Inflammatory macrophage treated with lipopolysaccharide for 4 hours (primary cell): ENCODE data around the gene RNF144B.
"Not testable (repeated sequence)": the region's sequence is repeated elsewhere in the genome, so short reads cannot be mapped to it uniquely, and the experiment has no call there.

Experiments
- DNase-seq: peaks from one replicate; pipeline ENCODE4 v3.0.0-alpha.2; 2020

RNF144B gene

DNA sequence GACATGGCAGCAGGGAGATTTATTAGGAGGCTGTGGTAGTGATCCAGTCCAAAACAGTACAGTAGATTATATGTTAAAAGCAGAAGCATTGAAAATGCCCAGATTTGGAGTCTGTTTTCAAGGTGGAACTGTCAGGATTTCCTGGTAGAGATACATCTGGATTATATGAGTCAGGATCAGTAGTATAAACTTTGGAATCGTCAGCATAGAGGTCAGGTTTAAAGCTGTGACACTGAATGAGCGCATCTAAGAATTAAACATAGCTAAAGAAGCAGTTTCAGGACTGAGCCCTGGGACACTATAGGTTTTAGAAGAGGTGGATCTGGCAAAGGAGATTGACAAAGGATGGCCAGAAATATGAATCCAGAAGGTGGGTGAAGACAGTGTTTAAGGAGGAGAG is 60.4 kb downstream of the RNF144B start:
- no peak for DNase-seq

DNA sequence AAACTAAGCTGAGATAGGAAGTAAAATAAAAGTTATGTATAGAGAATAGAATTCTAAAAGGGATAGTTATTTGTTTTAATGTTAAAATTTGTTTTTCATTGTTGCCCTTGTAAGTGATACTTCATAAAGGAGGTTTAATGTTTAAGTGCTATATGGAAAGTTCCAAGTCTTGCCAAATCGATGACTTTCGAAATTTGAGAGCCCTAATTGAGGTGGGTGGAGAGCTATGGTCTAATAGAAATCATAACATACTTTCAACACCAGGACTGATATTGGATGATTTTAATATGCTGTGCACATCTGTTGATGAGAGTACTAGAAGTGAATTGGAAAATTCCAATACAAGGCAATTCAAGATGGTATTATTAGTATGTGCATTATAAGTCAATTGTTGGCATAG is 64.6 kb downstream of the RNF144B start:
- peak; percentile 62 for DNase-seq

DNA sequence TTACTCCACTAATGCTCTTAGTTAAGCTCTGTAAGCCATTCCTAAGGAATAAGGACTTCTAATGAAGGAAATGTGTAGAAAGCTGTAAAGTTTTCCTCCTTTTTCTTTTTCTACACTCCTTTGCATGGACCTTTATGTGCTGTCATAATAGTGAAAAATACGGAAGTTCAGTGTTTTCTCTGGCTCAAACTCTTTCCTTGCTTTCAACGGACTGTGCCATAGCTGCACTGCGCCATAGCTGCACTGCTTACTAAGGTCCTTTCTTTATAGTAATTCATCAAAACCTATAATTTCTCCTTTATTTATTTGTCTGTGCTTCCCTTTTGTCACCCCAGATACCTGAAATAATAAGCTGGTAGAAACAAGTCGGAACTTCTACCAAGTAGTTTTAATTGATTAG is 67.3 kb downstream of the RNF144B start:
- no peak for DNase-seq

DNA sequence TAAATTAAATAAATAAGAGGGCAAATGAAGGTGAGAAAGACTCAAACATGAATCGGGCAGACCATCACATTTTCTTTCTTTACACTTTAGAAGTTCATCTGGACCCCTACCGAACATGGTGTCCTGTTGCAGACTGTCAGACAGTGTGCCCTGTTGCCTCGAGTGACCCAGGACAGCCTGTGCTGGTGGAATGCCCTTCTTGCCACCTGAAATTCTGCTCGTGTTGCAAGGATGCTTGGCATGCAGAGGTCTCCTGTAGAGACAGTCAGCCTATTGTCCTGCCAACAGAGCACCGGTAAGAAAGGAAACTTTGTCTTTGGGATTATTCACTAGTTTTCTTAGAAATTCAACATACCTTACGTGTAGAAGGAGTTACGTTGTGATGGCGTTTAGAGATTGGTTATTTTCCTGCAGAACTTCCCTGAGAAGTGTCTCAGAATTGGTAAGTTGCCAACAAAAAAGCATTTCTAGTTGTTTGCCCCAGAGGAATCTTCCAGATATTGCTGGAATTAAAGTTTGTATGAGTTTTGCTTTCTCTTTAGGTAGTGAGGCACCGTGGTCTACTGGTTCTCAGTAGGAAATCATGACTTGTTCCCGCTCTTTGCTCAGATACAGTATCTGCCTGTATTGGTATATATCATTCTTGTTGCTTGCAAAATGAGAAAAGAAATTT is 70.1 kb downstream of the RNF144B start:
- no peak for DNase-seq

DNA sequence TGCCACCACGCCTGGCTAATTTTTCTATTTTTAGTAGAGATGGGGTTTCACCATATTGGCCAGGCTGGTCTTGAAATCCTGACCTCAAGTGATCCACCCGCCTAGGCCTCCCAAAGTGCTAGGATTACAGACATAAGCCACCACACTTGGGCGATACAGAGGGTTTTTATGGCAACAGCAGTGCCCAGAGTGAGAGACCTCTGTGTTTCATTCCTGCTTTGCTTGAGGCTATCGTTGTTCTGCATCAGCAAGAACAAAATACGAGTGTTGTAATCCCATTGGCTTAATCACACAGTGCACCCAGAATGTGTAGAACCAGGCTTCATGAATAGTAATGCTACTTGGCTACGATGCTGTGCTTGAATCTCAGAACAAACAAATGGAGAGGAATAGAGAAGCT is 70.9 kb downstream of the RNF144B start:
- DNase-seq, result not testable (repeated sequence)

DNA sequence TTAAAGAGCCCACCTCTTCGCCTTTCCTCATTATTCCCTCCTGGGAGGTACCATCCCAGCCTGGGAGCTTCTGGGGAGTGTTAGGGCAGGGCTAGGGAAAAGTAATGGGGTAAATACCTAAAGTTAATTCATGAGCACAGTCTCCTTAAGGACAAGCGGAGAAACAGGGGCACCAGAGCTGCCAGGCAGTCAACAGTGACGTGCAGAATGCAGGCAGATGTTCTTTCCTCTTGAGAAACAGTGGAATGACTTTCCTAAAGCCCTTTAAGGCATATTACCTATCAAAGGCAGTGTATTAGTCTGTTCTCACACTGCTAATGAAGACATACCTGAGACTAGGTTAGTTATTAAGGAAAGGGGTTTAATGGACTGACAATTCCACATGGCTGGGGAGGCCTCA is 76.3 kb downstream of the RNF144B start:
- DNase-seq, result no peak

DNA sequence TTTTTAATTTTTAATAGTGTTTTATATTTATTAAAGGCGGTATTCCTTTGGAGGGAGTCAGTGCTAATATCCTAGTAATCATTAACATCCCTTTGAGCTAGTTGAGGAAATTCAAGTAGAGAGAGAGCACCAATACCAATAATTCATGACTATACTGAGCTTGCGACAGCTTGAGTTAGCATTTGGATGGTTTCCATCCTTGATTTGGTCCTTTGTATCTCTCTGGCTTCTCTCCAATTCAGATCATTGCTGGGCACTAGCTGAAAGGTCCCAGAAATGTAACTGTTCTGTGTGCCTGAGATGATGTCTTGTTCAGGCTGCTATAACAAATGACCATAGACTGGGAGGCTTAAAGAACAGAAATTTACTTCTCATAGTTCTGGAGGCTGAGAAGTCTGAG is 77.0 kb downstream of the RNF144B start:
- no peak for DNase-seq

DNA sequence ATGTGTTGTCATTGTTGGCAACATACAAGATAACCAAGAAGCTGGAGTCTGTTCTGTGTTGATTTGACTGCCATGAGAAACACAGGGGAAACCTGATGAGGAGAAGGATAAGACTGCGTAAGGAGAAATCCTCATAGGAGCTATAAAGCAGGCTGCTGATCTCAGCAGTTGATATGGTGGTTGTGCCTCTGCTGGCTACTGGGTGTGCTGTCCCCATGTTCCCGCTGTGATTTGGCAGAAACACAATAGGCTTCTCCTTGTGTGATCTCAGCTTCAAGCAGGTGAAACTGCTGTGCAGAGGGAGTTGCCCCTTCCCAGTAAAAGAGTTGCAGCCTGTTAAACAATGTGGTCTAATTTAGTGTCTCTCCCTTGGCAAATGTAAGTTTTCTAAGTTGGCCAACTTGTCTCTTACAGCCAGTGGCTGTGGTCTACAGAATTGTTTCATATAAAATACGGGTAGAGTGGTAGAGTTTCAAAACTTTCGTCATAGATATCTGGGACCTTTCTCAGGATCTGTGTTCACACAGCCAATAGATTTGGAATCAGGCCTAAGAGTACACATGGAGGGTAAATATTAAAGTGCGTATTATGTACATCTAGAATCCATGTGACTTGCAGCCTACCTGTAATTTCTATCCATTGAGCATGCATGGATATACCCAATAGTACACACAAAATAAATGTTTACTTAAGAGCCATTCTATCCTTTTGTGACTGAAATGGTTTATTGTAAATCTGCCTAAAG is 78.4 kb downstream of the RNF144B start:
- no peak for DNase-seq

DNA sequence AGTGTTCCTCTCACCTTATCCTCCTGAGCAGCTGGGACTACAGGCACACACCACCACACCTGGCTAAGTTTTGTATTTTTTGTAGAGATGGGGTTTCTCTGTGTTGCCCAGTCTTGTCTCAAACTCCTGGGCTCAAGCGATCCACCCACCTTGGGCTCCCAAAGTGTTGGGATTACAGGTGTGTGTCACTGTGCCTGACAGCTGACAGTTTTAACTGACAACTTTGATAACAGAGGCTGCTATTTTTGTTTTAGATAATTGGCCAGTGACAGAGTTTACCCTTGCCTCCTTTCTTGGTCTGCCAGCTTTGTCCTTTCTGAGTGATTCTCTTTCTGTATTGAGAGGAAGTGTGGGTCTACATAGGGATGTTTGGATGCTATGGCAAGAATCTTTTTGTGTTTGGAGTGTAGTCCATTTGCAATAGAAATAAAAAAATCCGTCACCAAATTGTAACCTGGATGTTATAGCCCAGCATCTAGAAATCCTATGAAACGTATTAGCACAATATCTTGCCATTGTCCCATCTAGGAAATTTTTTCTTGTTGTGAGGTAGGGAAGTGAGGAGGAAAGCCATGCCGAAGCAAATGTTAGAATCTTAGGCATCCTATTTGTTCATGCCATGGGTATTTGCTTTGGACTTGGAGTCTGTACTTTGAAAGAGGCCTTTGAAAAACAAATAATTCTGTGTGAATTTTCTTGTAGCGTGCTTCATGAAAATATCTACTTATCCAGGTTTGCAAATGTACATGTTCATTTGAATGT is 80.8 kb downstream of the RNF144B start:
- no peak for DNase-seq

DNA sequence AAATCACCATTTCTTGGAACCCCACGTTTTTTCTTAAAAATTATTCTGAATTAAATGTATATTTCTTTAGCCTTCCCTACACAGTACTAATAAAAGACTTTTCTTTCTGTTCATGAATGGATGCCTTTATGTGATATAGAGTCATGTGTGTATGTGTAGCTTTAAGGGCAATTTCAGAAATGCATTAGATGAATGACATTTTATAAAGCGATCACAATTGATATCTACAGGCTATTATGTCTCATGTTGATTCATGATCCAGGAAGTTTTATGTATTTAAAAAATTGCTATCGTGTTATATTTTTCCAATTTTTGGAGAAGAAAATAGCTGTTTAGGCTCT is 81.3 kb downstream of the RNF144B start:
- DNase-seq, result no peak

DNA sequence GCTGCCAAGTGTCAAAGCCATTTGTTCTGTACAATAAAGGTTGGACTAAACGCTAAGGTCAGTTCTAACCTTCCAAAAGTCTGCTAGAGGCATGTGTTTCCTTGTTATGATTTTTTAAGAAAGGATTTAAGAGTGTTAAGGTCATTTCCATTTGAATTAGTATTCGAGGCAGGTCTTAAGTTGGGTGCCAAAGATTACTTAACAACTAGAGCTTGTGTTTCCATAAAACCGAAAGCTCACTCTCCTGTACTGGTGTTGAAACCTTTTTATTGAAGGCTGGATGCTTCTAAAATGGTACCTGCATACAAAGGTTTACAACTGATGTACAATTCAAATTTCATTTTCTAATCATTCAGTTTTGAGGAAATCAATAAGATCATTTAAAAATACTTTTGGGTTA is 82.4 kb downstream of the RNF144B start:
- no peak for DNase-seq

DNA sequence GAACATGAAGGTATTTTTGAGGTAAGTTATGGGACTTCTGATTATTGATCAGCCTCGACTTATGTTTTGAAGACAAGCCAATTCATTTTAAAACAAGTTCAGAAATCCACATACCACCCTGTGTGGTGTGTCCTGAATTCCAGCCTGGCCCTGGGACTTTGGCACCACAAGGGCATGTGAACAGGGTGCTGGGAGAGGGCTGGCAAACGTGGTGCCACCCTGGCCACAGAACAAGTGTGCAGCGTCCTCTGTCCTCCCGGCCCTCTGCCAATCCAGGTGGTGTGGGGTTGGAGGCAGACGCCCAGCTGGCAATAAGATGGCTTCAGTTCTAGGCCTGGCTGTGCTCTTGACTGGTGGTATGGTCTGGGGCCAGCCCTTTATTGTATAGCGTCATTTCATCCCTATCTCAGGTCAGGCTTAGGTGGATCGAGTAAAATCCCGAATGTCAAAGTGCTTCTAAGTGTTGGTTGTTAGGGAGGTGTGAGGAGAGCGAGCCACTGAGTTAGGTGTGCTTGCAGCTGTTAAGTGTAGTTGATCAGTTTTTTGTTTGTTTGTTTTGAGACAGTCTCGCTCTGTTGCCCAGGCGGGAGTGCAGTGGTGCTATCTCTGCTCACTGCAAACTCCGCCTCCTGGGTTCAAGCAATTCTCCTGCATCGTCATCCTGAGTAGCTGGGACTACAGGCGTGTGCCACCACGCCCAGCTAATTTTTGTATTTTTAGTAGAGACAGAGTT is 84.2 kb downstream of the RNF144B start:
- DNase-seq, result no peak

DNA sequence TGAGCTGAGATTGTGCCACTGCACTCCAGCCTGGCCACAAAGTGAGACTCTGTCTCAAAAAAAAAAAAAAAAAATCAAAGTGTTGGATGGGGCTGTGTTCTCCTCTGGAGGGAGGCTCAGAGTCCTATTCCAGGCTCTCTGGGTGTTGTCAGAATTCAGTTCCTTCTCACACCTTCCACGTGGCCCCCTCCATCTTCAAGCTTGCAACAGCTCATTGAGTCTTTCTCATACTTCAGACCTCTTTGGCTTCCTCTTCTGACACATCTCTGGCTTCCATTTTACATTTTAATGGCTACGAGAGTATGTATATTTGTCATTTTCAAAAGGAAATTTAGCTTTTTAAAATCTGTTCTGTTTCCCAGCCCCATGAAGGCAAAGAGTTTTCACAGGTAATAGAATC is 85.8 kb downstream of the RNF144B start:
- DNase-seq, result peak; percentile 52

DNA sequence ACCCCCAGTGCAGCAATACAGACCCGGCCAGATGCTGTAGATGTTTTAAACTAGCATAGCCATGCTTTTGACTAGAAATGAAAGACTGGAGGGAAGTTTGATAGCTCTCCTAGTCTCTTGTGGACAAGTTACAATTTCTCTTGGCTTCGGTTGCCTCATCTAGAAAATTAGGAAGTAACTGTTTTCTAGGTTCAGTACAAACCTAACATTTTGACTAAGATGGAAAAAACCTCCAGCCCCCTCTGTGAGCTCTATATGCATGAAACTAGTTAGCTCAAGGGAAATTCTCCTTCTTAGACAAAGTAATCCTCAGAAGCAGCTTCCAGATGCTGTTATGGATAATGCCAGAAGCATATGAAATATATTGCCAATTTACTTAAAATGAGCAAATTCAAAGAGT is 86.6 kb downstream of the RNF144B start:
- DNase-seq, result peak; percentile 74

DNA sequence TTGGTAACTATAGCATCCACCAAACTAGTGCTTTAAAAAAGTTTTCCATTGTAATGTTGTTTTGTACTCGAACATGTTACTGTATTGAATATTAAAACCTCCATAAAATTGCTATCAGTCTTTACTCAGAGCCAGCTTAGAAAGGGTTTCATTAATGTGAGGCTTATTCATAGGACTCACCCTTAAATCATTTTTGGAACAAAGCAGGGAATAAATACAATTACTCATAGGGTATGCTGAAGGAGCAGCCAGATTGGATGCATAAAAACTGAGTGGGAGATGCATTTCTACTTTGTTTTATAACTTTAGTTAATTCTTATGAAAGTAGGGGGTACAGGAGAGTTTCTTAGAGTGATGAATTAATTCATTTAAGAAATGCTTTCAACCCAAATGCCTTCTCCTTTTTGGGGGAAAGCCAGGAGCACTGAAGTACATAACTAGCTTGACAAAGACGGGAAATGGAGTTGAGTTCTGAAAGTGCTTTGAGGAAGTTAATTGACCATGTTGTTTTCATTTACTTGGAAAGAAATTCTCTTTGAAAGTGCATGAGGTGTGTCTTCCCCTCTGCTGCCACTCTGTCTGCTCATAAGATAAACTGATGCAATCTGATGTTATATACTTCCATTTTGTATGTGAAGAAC is 90.3 kb downstream of the RNF144B start:
- peak; percentile 86 for DNase-seq

DNA sequence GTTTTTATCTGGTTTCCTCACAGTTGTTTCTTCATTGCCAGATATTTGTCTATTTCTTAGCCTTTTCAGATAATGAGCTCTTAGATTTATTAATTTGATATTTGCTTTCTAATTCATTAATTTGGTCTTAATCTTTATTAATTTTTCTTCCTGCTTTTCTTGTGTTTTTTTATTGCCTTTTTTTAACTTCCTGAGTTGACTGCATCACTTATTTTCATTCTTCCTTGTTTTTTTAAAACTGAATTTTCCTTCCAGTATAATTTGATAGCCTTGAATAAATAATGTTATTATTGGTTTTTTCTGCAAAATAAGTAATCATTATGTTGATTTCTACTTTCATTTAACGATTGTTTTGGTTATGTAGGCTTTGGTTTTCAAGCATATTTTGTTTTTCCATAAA is 91.5 kb downstream of the RNF144B start:
- no peak for DNase-seq

DNA sequence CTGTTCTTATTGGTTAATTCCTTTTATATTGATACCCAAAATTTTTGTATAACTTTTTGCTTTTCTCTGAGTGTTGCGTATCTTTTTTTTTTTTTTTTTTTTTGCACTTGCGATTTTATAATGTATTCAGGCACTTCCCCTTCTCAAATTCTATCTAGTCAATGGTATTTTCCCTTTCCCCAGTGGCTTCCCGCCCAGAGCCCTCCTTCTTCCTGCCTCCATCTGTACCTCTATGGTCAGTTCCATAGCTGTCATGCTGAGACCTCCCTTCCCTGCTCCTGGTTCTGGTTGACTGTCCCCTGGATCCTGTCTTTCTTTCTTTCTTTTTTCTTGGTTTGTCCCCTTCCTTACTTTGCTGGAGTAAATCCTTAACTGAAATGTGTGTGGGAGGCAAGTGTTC is 94.7 kb downstream of the RNF144B start:
- peak; percentile 46 for DNase-seq

DNA sequence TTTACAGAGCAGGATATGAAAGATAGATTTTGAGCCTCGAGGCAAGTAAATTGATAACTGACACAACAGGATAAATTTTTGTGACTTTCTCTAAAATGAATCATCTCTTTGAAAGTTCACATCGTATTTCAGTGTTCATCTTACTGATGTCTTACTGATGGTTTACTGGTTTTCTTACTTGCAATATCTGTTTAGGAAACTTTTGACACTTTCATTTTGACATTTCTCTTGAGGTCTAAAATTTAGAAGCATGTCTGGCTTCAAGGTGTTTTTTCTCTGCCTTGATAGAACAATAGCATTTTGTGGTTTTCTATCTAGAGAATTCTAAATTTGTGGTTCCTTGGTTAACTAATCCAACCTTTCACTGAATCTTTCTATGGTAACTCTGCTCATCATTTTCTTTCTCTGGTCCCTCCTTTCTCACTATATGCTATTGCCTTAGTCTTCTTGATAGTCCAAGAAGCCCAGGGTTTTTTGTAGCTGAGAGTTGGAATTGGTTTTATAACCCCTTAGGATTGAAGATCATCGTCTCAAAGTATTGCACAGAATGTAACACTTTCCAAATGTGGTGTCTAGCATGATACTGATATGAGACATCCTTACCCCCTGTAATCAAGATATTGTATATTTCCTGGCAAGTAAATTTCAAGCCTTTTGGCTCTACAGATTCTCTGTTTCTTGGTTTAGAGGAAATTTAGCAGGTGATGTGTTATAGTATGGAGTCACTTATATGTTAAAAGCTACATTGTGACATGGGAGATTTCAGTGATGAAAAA is 98.7 kb downstream of the RNF144B start:
- DNase-seq, result no peak

DNA sequence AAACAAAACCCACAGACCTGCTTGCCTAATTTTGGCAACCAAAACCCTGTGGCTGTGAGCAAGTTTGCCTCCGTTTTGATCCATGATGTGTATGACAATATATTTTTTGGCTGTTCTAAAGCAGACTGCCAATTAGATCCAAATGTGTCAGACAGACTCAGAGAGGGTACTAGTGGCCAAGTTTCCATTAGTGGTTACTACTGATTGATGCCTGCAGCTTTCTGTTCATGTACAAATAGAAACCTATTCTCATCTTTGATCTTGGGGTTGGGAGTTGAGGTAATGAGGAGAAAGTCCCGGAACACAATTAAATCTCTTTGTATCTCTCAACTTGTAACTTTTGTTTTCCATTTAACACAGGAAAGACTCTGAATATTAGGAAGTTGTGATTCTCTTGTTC is 100.9 kb downstream of the RNF144B start:
- no peak for DNase-seq

DNA sequence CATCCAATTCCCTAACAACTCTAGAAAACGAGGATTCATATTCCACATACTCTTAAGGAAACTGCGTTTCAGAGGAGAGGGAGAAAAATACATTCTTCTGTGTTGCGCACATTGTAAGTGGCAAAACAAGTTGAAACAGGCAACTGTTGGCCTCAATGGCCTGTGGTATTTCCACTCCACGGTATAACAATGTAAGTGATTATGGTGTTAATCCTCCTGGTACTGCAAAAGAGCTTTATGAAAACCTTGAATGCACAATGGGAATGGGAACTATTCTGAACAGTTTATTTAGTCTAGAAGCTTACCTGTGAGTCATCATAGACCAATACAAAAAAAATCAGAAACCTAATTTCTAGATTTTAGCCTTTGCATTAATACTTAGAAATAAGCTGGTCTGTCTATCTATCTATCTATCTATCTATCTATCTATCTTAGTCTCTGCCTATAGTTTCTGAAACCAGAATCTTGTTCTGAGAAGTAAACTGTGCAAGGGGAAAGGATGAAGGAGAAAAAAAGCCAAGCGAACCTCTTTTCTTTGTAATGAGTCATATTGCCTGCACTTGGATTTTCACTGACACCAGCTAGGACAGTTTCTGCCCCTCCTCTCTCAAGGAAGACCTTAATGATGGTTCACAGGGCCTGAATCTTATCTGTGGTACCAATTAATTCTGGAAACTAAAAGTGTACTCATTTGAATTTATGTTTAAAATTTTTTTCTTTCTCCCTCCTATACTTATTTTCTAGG is 101.5 kb downstream of the RNF144B start:
- DNase-seq, result no peak

DNA sequence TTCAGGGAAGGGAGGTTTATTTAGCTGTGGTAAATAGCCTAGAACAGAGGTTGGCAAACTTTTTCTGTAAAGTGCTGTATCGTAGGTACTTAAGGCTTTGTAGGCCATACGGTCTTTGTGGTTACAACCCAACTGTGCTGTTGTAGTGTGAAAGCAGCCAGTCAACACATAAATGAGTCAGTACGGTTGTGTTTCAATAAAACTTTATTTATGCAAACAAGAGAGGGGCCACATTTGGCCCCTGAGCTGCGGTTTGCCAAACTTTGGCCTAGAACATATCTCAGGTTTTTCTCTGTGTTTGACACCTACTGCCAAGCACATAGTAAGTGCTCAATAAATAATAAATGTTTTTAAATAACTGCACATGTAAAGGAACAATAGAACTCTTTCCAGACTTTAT is 102.2 kb downstream of the RNF144B start:
- no peak for DNase-seq
